Neural cell (in vitro differentiated cells): ENCODE data around the gene PRRT2.

Experiments
- CTCF ChIP-seq: fragments of 450-650 bp; IDR thresholded peaks from 2 replicates; pipeline ENCODE4 v1.5.1; 2014; ENCODE audit warnings: antibody characterized with exemption, mild to moderate bottlenecking, moderate library complexity; ENCODE audit not compliant: poor library complexity, severe bottlenecking
- EP300 ChIP-seq: fragments of 450-650 bp; conservative IDR thresholded peaks from 2 replicates; pipeline ENCODE4 v1.6.1; 2014; ENCODE audit warnings: antibody characterized with exemption, mild to moderate bottlenecking, moderate library complexity; ENCODE audit not compliant: poor library complexity, severe bottlenecking
- MXI1 ChIP-seq: fragments of 450-650 bp; conservative IDR thresholded peaks from 2 replicates; pipeline ENCODE4 v1.6.1; 2014; ENCODE audit warnings: antibody characterized with exemption, mild to moderate bottlenecking; ENCODE audit not compliant: poor library complexity, severe bottlenecking
- POLR2AphosphoS5 ChIP-seq: IDR thresholded peaks from 2 replicates; pipeline ENCODE4 v1.6.1; 2012
- RAD21 ChIP-seq: fragments of 450-650 bp; conservative IDR thresholded peaks from 2 replicates; pipeline ENCODE4 v1.6.1; 2014; ENCODE audit warnings: antibody characterized with exemption, mild to moderate bottlenecking, moderate library complexity
- TAF1 ChIP-seq: IDR thresholded peaks from 2 replicates; pipeline ENCODE4 v1.6.1; 2012; ENCODE audit warnings: low read depth

GRCh38 chr16:29834079-29834478 lies 22.1 kb downstream of the PRRT2 start:
- no peak for TF ChIP-seq CTCF
- TF ChIP-seq TAF1: no peak
- TF ChIP-seq MXI1: no peak
- TF ChIP-seq RAD21: no peak
- TF ChIP-seq EP300: no peak
- no peak for TF ChIP-seq POLR2AphosphoS5
